WI38 (cell line): ENCODE results near the gene MEX3B.
"Not testable (repeated sequence)": the region's sequence is repeated elsewhere in the genome, so short reads cannot be mapped to it uniquely, and the experiment has no call there.

ENCODE experiments used
- H3K4me3 ChIP-seq: 2 replicates; pipeline ENCODE4 v1.5.1; 2011; ENCODE audit warnings: low read depth, mild to moderate bottlenecking, control low read depth, low read length
- CTCF ChIP-seq: IDR thresholded peaks from 2 replicates; pipeline ENCODE4 v1.5.1; 2012; ENCODE audit warnings: low read depth, mild to moderate bottlenecking, control low read depth, low read length

The MEX3B gene

GRCh38 chr15:82003916-82004315, 41.9 kb downstream of the MEX3B start:
- TF ChIP-seq CTCF: no peak
- H3K4me3 ChIP-seq: no peak overlapping the region

GRCh38 chr15:81995081-81995480, 50.7 kb downstream of the MEX3B start:
- not testable (repeated sequence) for H3K4me3 ChIP-seq

- no peak overlapping the region for H3K4me3 ChIP-seq
- TF ChIP-seq CTCF: no peak
Observed at GRCh38 chr15:81992523-81992922, 53.3 kb downstream of the MEX3B start.
